ENCODE measurements around the gene RGS9.
"Not testable (repeated sequence)": the region's sequence is repeated elsewhere in the genome, so short reads cannot be mapped to it uniquely, and the experiment has no call there.

RGS9 gene

DNA sequence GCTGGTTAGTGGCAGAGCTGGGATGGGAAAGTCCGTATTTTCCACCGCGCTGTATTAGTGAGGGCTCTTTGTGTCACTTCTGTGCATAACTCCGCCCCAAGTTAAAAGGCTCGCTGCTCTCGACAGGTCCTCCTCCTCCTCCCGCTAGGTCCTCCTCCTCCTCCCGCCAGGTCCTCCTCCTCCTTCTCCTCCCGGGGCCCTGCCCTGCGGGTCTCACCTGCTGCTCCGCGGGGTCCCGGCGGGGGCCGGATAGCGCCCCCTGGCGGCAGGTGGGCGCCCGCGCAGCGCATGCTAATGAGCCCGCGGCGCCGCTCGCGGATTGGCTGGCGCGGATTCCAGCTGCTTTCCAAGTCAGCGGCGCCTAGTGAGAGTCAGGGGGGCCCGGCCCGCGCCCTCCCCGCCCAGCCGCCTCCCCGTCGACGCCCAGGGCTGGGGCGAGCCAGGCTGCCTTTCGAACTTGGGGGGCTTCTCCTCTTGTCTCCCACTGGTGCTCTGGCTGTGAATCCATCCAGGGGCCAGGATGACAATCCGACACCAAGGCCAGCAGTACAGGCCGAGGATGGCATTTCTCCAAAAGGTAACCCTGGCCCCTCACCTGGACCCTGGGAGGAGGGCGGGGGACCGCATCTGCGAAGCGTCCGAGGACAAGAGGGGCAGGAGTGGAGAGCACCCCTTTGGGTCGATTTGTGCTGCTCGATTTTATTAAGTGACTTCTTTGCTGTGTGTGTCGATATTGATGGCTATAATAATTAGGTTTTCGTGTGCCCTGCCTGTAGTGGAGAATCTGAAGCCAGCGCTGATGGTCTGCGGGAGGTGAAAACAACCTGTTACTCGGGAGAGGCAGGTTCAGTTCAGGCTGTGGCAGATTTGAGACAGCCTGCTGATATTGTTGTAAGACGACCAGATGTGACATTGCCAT lies at the start of gene RGS9:
RGS9 (plus strand) TSS at position 350 of the 919 bp plus-strand sequence; CDS start at position 521, 171 bp downstream.
- no peak for DNase-seq

DNA sequence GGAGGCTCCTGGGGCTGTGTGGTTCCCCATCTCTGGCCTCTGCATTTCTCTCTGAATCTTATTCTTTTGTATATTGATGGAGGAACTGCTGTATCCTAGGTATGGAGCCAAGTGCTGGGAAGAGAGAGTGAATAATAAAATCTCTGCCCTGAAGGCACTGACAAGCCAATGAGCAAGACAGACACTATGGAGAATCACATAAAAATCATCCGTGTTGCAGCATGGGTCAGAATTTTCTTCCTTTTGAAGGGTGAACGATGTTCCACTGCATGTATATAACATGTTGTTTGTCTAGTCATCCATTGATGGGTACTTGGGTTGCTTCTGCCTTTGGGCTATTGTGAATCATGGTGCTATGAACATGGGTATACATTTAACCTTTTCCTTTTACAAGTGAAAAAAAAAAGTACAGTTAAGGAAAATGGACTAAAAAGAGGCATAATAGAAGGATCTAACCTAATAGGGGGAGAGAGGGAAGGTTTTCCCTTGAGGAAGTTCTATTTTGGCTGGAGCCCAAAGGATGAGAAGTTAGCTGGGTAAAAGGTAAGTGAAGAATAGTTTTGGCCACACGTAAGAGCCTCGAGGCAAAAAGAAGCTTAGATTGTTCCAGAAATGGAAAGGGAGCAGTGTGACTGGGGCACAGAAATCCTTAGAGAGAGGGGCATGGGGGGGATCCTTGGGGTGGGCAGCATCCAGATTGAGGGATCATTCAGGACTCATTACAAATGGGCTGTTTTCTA lies 48.4 kb upstream of the RGS9 start:
- DNase-seq = no peak

DNA sequence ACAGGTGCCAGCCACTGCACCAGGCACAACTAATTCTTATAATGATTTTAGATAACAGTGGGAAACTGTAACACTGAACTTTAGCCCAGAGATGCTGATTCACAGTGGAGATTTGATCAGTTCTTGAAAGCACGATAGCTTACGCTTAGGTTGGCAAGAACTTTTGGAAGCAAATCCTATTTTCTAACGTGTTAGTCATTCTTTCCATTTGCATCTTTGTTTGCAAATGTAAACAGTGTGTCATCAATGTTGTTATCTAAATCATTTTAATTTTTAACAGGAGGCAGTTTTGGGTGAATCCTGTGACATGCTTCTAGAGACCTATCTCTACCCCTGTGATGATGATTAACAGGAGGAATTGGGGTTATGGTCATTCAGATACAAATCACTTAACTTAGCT lies 44.9 kb upstream of the RGS9 start:
- DNase-seq = no peak

DNA sequence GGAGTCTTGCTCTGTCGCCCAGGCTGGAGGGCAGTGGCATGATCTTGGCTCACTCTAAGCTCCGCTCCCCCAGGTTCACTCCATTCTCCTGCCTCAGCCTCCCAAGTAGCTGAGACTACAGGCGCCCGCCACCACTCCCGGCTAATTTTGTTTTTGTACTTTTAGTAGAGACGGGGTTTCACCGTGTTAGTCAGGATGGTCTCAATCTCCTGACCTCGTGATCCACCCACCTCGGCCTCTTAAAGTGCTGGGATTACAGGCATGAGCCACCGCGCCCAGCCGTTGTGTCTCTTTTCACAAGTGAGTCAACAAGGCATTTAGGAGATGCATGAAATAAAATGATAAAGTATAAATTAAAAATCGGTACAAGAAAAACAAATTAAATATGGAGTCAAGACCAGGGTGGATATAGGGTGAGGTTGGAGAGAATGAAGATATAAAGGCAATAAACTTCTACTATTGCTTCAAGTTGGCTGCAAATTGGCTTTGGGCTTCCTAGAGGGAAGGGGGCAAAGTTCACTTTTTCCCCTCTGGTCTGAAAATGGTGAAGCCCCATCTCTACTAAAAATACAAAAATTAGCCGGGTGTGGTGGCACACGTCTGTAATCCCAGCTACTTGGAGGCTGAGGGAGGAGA lies 44.3 kb upstream of the RGS9 start:
- DNase-seq = not testable (repeated sequence)

DNA sequence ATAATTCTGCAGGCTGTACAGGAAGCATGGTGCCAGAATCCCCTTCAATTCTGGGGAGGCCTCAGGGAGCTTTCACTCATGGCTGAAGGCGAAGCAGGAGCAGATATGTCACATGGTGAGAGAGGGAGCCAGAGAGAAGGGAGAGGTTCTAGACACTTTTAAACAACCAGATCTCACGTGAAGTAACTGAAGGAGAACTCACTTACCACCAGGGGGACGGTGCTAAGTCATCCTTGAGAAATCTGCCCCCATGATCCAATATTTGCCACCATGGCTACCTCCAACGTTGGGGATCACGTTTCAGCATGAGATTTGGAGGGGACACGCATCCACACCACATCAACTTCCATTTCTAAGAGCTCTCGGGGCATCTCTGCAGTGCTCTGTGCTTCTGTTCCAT lies 43.2 kb upstream of the RGS9 start:
- DNase-seq = no peak

DNA sequence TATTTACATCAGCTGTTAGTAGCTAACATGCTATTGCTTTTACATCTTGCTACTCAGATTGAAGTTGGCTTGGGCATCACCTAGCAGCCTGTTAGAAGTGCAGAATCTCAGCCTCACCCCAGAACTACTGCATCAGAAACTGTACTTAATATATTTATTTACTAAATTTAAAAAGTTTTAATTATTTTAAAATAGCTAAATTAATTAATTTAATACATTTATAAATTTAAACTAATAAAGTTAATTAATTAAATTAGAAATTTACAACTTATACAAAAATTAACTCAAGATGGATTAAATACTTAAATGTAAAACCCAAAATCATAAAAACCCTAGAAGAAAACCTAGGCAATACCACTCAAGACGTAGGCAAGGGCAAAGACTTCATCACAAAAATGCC lies 41.7 kb upstream of the RGS9 start:
- no peak for DNase-seq

DNA sequence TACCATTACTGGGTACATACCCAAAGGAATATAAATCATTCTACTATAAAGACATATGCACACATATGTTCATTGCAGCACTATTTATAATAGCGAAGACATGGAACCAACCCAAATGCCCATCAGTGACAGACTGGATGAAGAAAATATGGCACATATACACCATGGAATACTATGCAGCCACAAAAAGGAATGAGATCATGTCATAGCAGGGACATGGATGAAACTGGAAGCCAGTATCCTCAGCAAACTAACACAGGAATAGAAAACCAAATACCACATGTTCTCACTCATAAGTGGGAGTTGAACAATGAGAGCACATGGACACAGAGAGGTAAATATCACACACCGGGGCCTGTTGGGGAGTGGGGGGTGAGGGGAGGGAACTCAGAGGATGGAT lies 40.8 kb upstream of the RGS9 start:
- not testable (repeated sequence) for DNase-seq

DNA sequence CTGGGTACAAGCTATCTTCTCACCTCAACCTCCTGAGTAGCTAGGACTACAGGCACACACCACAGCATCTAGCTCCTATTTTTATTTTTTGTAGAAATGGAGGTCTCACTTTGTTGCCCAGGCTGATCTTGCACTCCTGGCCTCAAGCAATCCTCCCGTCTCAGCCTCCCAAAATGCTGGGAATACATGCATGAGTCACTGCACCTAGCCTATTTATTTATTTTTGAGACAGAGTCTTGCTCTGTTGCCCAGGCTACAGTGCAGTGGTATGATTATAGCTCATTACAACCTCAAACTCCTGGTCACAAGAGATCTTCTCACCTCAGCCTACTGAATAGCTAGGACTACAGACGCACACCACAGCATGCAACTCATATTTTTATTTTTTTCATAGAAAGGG lies 40.1 kb upstream of the RGS9 start:
- no peak for DNase-seq

DNA sequence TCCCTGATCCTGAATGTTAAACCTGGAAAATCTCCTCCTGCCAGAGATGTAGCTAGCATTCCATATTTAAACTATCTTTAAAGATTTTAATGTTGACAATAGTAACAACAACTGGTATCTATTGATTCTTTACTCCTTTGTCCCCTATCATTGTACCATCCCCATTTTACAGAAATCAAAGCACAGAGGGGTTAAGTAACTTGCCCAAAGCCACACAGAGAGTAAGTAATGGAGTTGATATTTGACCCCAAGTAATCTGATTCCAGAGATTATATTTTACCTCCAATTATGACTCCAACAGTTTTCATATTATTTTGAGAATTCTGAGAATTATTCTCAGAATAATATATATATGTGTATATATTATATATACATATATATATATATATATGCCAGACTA lies 37.7 kb upstream of the RGS9 start:
- DNase-seq = no peak

DNA sequence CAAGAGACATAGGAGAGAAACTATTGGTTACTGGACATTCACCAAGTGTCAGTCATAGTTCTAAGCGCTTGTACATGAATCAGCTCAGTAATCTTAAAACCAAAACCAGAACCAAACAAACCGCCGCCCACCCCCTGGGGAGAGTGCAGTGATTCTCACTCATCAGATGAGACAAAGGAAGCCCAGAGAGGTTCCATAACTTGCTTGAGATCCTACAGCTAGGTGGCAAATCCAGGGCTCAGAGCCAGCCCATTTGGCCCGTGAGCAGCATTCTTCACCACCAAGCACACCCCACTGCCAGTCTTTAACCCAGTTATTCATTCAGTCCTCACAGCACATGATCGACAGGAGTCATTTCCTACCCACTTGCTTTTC lies 37.2 kb upstream of the RGS9 start:
- DNase-seq = no peak

DNA sequence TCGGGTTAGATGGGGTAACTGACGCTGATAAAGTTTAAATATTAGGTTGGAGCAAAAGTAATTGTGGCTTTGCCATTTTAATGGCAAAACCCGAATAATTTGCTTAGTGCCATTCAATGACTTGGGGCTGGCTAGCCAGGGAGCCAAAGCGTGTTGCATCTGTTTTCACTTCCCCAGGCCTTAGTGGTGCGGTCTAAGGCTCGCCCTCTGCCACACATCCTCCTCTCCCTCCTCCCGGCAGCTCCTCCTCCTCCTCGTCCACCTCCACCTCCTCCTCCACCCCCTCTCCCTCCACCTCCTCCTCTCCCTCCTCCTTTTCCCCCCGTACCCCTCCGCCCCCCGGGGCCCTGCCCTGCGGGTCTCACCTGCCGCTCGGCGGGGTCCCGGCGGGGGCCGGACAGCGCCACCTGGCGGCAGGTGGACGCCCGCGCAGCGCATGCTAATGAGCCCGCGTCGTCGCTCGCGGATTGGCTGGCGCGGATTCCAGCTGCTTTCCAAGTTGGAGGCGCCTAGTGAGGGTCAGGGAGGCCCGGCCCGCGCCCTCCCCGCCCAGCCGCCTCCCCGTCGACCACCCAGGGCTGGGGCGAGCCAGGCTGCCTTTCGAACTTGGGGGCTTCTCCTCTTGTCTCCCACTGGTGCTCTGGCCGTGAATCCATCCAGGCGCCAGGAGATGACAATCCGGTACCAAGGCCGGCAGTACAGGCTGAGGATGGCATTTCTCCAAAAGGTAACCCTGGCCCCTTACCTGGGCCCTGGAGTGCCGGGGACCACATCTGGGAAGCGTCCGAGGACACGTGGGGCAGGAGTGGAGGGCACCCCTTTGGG lies 36.6 kb upstream of the RGS9 start:
- no peak for DNase-seq

DNA sequence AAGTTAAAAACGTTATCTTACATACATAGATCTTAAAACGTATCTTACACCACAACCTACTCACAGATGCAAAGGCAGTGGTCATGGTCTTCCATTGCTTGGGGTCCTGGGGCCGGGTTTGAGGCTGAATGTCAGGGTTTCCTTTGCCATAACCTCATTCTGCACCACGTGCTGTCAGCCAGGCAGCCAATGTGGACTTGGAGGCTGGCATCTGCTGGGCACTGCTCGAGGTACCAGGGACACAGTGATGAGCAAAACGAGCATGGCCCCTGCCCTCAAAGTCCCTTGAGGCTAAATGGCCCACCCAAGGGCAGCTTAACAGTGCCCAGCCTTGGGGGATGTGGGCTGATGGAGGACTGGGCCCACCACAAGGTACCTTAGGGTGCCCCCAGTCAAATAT lies 35.8 kb upstream of the RGS9 start:
- no peak for DNase-seq

DNA sequence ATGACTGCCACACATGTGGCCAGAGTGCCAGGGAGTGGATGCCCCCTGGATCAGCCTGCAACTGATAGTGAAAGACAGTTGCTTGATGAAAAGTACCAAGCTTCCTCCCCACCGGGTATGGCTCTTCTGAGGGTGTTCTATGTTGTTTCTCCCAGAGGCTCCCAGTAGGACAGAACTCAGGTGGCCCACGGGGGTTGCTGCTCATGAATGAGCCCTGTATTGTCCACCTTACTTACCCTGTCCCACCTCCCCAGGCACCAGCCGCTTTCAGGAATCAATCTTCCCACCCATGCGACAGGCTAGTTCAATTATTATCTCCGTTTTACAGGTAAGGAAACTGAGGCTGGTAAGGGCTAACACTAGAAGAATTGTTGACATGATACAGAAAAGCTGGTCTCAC lies 34.9 kb upstream of the RGS9 start:
- no peak for DNase-seq

DNA sequence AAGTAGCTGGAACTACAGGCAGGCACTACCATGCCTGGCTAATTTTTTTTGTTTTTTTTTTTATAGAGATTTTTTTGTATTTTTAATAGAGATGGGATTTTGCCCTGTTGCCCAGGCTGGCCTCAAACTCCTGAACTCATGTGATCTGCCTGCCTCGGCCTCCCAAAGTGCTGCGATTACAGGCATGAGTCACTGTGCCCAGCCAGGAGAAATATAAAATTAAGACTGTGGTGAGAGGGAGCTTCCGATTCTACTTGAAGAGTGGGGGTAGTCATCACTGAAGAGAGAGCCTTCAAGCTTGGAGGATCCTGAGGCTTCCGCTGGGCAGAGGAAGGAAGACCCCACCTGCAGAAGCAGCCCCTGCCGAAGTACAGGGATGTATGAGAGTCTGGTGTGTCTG lies 34.4 kb upstream of the RGS9 start:
- DNase-seq = no peak

DNA sequence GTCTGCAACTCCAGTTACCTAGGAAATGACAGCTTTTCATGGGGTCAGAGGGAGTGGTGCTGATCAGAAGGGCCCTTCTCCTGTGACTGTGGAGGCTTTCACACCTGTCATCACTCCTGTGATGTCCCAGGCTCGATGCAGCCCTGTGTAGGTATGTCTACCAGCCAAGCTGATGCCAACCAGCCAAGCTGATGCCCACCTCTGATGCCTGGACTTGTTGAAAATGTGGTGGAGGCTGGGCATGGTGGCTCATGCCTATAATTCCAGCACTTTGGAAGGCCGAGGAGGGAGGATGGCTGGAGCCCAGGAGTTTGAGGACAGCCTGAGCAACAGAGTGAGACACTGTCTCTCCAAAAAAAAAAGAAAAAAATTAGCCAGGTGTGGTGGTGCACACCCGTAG lies 33.7 kb upstream of the RGS9 start:
- DNase-seq = no peak

DNA sequence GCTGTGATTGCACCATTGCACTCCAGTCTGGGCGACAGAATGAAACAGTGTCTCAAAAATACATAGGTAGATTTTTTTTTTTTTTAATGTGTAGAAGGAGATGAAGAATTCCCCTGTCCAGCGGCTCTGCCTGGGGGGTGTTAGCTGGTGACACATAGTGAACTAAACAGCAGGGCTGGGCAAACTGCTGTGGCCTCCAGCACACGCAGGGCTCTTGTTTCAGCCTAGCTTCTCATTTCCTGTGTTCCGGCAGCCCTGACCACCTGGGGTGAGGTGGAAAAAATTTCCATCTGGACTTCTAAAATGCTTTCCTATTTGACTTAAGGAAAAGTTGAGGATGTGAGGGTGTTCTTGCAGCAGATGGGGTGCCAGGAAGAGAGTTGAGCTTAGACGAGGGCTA lies 33.3 kb upstream of the RGS9 start:
- DNase-seq = no peak

DNA sequence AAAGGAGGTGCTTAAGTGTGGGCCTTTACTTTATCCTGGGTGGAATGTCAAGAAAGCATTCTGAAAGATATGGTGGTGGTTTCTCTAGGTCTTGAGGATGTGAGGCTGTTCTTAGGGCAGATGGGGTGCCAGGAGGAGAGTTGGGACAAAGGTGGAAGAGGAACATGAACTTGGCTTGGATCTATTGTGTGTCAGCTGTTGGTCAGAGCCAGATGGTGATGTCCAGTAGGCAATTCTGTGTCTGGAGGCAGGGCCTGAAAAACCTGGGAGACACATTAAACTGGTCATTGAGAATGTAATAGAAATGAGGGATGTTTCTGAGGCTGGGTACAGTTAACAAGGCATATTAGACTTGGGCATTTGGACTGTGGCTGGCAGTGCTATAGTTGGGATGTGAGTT lies 32.6 kb upstream of the RGS9 start:
- no peak for DNase-seq

DNA sequence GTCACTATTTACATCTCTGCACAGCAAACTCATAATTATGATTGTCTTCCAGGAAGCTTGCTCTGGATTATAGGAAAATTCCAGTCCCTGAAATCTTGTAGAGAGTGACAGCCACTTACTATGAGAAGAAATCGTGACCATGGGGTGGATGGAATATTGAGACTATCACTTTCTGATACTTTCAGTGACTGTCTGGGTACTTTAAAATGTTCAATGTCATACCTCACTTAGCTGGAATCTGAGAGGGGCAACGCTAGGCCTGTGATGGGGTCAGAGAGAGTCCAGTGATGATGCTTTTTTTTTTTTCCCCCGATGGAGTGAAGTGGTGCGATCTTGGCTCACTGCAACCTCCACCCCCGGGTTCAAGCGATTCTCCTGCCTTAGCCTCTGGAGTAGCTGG lies 32.2 kb upstream of the RGS9 start:
- no peak for DNase-seq

DNA sequence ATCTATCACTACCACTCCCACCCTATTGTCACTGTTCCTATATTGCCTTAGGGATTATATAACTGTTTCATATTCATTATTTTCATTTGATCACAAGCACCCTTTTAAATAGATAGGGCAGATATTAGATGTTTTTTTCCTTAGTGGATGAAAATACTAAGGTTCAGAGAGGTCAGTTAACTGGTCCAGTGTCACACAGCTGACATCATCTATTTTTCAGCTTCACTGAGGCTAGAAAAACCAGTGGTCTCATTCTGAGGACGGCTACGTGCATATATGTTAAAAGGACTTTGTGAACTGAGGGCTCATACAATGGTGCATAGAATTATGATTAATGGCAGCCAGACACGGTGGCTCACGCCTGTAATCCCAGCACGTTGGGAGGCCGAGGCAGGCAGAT lies 29.0 kb upstream of the RGS9 start:
- DNase-seq = no peak

DNA sequence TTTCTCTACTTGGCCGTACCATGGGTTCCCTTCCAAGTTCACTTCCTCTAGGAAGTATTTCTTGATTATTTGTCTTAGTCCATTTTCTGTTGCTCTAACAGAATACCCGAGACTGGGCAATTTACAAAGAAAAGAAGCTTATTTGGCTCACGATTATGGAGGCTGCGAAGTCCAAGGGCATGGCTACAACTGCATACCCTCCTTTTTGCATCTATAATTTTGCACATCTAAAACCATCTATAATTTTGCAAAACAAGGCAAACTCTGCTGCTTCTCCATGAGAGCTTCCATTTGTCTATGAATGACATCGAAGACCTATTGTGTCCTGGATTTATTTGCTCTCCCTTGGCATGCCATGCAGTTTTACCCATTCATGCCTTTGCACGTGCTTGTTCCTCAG lies 27.6 kb upstream of the RGS9 start:
- DNase-seq = no peak

DNA sequence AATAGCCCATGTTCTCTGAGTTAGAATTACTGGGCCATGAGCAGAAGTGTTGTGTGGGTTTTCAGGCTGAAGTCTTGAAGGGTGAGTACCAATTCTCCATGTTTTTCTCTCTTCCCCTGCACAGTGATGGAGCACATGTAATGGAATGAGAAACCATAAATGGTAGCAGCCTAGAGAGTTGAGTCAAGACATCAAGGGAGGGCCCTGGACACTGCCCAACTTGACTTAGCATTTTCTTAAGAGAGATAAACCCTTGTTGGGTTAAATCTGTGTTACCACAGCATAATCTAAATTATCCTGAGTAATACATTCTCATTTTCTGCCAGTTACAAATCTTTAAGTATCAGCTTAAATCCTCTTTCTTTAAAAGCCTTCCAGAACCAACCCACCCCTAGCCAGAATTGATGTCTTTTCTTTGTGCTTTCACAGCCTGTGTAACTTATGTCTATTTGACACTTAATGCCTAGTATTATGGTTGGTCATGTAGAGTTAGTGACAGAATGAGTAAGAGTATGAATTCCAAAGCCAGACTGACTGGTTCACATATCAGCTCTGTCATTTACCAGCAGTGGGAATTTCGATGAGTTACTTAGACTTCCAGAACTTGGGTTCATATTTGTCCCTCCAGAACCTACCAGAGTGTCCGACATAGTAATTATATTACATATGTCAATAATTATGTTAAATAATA lies 27.0 kb upstream of the RGS9 start:
- DNase-seq = no peak

DNA sequence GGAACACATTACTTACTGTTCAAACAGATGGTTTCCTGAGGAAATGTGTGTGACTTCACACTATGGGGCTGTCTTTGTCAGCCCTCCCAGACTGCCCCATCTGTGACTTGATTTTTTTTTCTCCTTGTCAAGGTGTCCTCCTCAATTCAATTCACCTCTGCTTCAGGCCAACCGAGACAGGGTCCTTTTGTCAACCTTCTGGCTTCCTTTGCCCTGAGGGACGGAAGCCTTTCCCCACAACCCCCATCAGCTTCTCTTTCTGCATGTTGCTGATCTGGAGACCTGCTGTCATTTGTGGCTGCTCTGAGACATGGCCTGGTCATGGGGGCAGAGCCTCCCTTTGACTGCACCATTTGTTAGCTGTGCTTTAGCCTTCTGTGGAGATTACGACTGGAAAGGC lies 21.3 kb upstream of the RGS9 start:
- DNase-seq = no peak
